Activated CD8-positive, alpha-beta memory T cell treated with anti-CD3 and anti-CD28 coated beads, Interleukin-2, amount 50 U/mL, for 4 hours (primary cell): ENCODE data around the gene GPRIN3.
"Not testable (repeated sequence)": the region's sequence is repeated elsewhere in the genome, so short reads cannot be mapped to it uniquely, and the experiment has no call there.

Experiments used
- DNase-seq: peaks from one replicate; pipeline ENCODE4 v3.0.0-alpha.2; 2020

The GPRIN3 gene

GRCh38 chr4:89212666-89213381 is 94.8 kb downstream of the GPRIN3 start:
- DNase-seq, result no peak

DNA sequence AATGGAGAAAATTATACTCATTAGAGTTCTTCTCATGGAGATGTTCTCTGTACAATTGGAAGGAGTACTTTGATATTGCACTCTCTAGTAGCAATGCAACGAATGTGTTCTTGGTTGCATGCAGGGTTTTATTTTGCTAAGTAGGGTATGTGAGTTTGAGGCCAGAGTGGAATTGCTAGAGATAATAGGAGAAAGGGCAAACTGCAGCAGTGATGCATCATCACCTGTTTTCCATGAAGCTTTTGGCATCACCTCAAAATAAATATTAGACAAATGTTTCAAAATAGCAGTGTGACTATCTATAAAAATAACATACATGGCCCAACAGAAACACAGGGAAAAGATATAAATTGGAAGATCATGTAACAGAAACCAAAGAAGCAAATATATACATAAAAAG is 103.0 kb downstream of the GPRIN3 start:
- no peak for DNase-seq

- DNase-seq, result no peak
These were observed 103.7 kb downstream of the GPRIN3 start for GRCh38 chr4:89203902-89204301.

DNA sequence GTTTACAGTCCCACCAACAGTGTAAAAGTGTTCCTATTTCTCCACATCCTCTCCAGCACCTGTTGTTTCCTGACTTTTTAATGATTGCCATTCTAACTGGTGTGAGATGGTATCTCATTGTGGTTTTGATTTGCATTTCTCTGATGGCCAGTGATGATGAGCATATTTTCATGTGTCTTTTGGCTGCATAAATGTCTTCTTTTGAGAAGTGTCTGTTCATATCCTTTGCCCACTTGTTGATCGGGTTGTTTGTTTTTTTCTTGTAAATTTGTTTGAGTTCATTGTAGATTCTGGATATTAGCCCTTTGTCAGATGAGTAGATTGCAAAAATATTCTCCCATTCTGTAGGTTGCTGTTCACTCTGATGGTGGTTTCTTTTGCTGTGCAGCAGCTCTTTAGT is 108.2 kb downstream of the GPRIN3 start:
- DNase-seq, result not testable (repeated sequence)

- no peak for DNase-seq
These were observed 109.7 kb downstream of the GPRIN3 start for GRCh38 chr4:89197920-89198319.

DNA sequence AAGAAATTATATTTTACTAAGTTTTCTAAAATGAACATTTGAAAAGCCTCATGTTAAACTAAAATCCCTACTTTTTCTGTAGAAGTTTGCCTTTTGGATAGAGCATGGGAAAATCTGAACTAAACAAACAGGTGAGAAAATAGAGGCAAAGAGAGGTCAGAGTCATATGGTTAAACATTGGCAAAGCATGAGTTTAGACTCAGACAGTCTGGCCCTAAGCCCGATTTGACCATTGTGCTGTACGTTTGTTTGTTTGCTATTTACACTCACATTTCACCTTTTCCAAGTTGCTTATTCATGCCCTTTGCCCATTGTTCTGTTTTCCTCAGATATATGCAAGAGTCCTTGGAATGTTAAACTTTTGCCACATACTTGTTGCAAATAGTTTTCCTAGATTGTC is 110.9 kb downstream of the GPRIN3 start:
- no peak for DNase-seq

DNA sequence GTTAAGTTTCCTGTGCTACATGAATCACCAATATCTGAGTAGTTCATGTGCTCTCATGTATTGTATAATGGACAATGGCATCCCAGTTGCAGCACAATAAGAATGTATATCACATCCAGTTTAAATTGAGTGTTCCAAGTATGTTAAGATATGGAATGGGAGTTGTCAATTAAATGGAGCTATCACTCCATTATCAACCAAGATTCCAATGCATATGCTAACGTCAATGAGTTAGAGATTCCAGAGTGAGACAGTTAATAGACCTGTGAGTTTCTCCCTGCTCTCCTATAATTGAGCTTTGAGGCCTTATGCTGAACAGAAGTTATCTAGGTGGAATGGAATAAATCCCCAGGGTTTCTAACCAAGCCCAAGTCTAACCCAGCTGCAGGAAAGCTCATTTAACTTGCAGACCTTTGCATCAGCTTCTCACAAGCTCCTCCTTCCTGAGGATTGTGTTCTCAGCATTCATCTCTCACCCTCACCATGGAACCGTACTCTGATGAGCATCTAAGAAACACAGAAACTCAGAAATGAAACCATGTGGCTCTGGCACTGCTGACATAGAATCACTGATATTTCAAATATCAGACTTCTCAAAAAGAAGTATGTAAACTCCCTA is 111.4 kb downstream of the GPRIN3 start:
- no peak for DNase-seq

- no peak for DNase-seq
These were observed 113.8 kb downstream of the GPRIN3 start for GRCh38 chr4:89193843-89194242.
